GM19023 (cell line): ENCODE results near the gene PCDH11X.
"Not testable (repeated sequence)": the region's sequence is repeated elsewhere in the genome, so short reads cannot be mapped to it uniquely, and the experiment has no call there.

ENCODE experiments used
- ATAC-seq: cut with Tn5 transposase; IDR thresholded peaks from one replicate; pipeline ENCODE4 v1.9.1; 2021; ENCODE audit warnings: mild to moderate bottlenecking, moderate library complexity; ENCODE audit not compliant: unreplicated experiment

Gene PCDH11X

GRCh38 chrX:91779135-91779534 lies at the start of gene PCDH11X:
Gene PCDH11X (plus strand): TSS chrX:91779375. CDS start chrX:91835505, 56,130 bp downstream.
- ATAC-seq: not testable (repeated sequence)

- not testable (repeated sequence) for ATAC-seq
Measured at GRCh38 chrX:91747446-91747845, 31.7 kb upstream of the PCDH11X start.

GRCh38 chrX:91753022-91753421 lies 26.2 kb upstream of the PCDH11X start:
- ATAC-seq: not testable (repeated sequence)

GRCh38 chrX:91770619-91771488 lies 8.3 kb upstream of the PCDH11X start:
- peak; percentile 99 for ATAC-seq

- not testable (repeated sequence) for ATAC-seq
Measured at GRCh38 chrX:91773943-91774342, 5.2 kb upstream of the PCDH11X start.

GRCh38 chrX:91780008-91780407 lies 833 bp downstream of the PCDH11X start:
- ATAC-seq: not testable (repeated sequence)

- not testable (repeated sequence) for ATAC-seq
Measured at GRCh38 chrX:91780698-91781097, 1.5 kb downstream of the PCDH11X start.

GRCh38 chrX:91781553-91782298 lies 2.6 kb downstream of the PCDH11X start:
- ATAC-seq: not testable (repeated sequence)

- not testable (repeated sequence) for ATAC-seq
Measured at GRCh38 chrX:91782825-91783224, 3.6 kb downstream of the PCDH11X start.

- ATAC-seq: not testable (repeated sequence)
Measured at GRCh38 chrX:91817537-91817936, 38.4 kb downstream of the PCDH11X start.

GRCh38 chrX:91825321-91825720 lies 46.1 kb downstream of the PCDH11X start:
- not testable (repeated sequence) for ATAC-seq
